CD14-positive monocyte (primary cell): ENCODE data around the gene FNDC3B. TPM values are rescaled to one million over a fixed set of nuclear protein-coding genes. Genes with fewer than 3 reads are reported as not detected.

ENCODE experiments used
- DNase-seq, 3 donors: peaks; one replicate each; pipeline ENCODE4 v3.0.0-alpha.2; 2011 to 2022
- H2AFZ ChIP-seq: 2 replicates; pipeline ENCODE4 v1.6.0; 2012; ENCODE audit warnings: mild to moderate bottlenecking, low read depth, low read length, inconsistent platforms; ENCODE audit not compliant: insufficient read depth, poor library complexity, severe bottlenecking
- H3K27ac ChIP-seq, 2 donors: 1 replicate in 1 of 2; 2 replicates in 1 of 2; pipeline ENCODE4 v1.5.1; 2012 to 2013; ENCODE audit warnings: low read length in 2 of 2, control low read depth in 1 of 2, inconsistent platforms in 1 of 2, low read depth in 1 of 2, mild to moderate bottlenecking in 1 of 2
- H3K27me3 ChIP-seq, 2 donors: one replicate each; pipeline versions ENCODE4 v1.6.0 to v1.6.1; 2011 to 2013; ENCODE audit warnings: low read length in 2 of 2; ENCODE audit not compliant: control insufficient read depth in 2 of 2, insufficient read depth in 2 of 2
- H3K36me3 ChIP-seq, 2 donors: replicated peaks in 1 of 2; 1 replicate in 1 of 2; 2 replicates in 1 of 2; pipeline versions ENCODE4 v1.5.1 to v1.6.1; 2012 to 2013; ENCODE audit warnings: low read length in 2 of 2, control low read depth in 1 of 2, inconsistent platforms in 1 of 2, mild to moderate bottlenecking in 1 of 2; ENCODE audit not compliant: insufficient read depth in 2 of 2, control insufficient read depth in 1 of 2
- H3K4me1 ChIP-seq, 2 donors: 1 replicate in 1 of 2; 2 replicates in 1 of 2; pipeline versions ENCODE4 v1.5.1 to v1.6.1; 2012 to 2013; ENCODE audit warnings: low read length in 2 of 2, control low read depth in 1 of 2, inconsistent platforms in 1 of 2, mild to moderate bottlenecking in 1 of 2, moderate library complexity in 1 of 2; ENCODE audit not compliant: insufficient read depth in 2 of 2, control insufficient read depth in 1 of 2
- H3K4me2 ChIP-seq: replicated peaks from 2 replicates; pipeline ENCODE3; 2012; ENCODE audit warnings: low read length, moderate library complexity, mild to moderate bottlenecking; ENCODE audit not compliant: poor library complexity, severe bottlenecking; ENCODE audit errors: extremely low read depth
- H3K4me3 ChIP-seq, 3 experiments: fragments of 200-600 bp in 1 of 3; sonication (generic) in 1 of 3; replicated peaks in 1 of 3; 1 replicate in 2 of 3; 2 replicates in 1 of 3; pipeline ENCODE4 v1.5.1; 2011 to 2013; ENCODE audit warnings: low read length in 3 of 3, mild to moderate bottlenecking in 3 of 3, control low read depth in 2 of 3, low read depth in 2 of 3, inconsistent platforms in 1 of 3, moderate library complexity in 1 of 3
- H3K79me2 ChIP-seq: 2 replicates; pipeline ENCODE4 v1.6.0; 2012; ENCODE audit warnings: mild to moderate bottlenecking, control low read depth, inconsistent platforms, low read length, moderate library complexity; ENCODE audit not compliant: insufficient read depth
- H3K9ac ChIP-seq: 2 replicates; pipeline ENCODE4 v1.6.0; 2017; ENCODE audit warnings: low read length, mild to moderate bottlenecking; ENCODE audit not compliant: insufficient read depth, poor library complexity, severe bottlenecking
- H3K9me3 ChIP-seq, 2 donors: replicated peaks in 1 of 2; 1 replicate in 1 of 2; 2 replicates in 1 of 2; pipeline versions ENCODE4 v1.5.1 to v1.6.1; 2012 to 2013; ENCODE audit warnings: low read length in 2 of 2, control low read depth in 1 of 2; ENCODE audit not compliant: control insufficient read depth in 1 of 2, insufficient read depth in 1 of 2
- H4K20me1 ChIP-seq: 2 replicates; pipeline ENCODE4 v1.6.0; 2012; ENCODE audit warnings: mild to moderate bottlenecking, low read length, control low read depth, moderate library complexity; ENCODE audit not compliant: insufficient read depth
- H3K27ac Mint-ChIP-seq, 7 donors: one replicate each; pipeline ENCODE4 v1.8.0; 2020; ENCODE audit warnings: mild to moderate bottlenecking in 7 of 7, mixed read lengths in 7 of 7, moderate library complexity in 6 of 7, inconsistent platforms in 2 of 7
- H3K27me3 Mint-ChIP-seq, 3 donors: one replicate each; pipeline ENCODE4 v1.8.0; 2021 to 2022; ENCODE audit warnings: low read depth in 3 of 3, mild to moderate bottlenecking in 3 of 3, mixed read lengths in 3 of 3, moderate library complexity in 3 of 3, inconsistent platforms in 1 of 3
- H3K36me3 Mint-ChIP-seq, 2 donors: one replicate each; pipeline ENCODE4 v1.8.0; 2020; ENCODE audit warnings: mixed read lengths in 2 of 2, inconsistent platforms in 1 of 2, mild to moderate bottlenecking in 1 of 2
- H3K4me1 Mint-ChIP-seq: one replicate; pipeline ENCODE4 v1.8.0; 2020; ENCODE audit warnings: mild to moderate bottlenecking, mixed read lengths
- H3K4me3 Mint-ChIP-seq, 2 donors: one replicate each; pipeline ENCODE4 v1.8.0; 2020; ENCODE audit warnings: mild to moderate bottlenecking in 2 of 2, mixed read lengths in 2 of 2, moderate library complexity in 1 of 2
- H3K9me3 Mint-ChIP-seq, 7 donors: one replicate each; pipeline ENCODE4 v1.8.0; 2020 to 2022; ENCODE audit warnings: mixed read lengths in 7 of 7, mild to moderate bottlenecking in 6 of 7, moderate library complexity in 6 of 7, inconsistent platforms in 2 of 7
- WGBS: methylation state at CpG from one replicate; pipeline ENCODE4 v1.1.5; 2013; ENCODE audit warnings: missing lambda C conversion rate; ENCODE audit not compliant: insufficient coverage; 5-methylcytosine and 5-hydroxymethylcytosine counted together
- intact Hi-C, 2 donors: fragments of 100-400 bp; cut with micrococcal nuclease; formaldehyde crosslinking; loops; one replicate each; pipeline versions ENCODE4 v1.15.0 to v1.15.1; 2023
- polyA plus RNA-seq, 3 donors: library from polyadenylated mRNA; depleted of rRNA in 1 of 3; unstranded in 2 of 3; stranded (reverse) in 1 of 3; fragments of 300-500 nt in 2 of 3; fragments of >200 nt in 1 of 3; fragmentation: Illumina TruSeq in 2 of 3; gene quantifications; 1 replicate in 2 of 3; 2 replicates in 1 of 3; pipeline ENCODE4 v1.2.3, GENCODE V29; 2012 to 2021
- TF ChIP-seq, protein P1 (sequence below): fragments of 200-600 bp; IDR thresholded peaks from one replicate; pipeline ENCODE4 v1.8.0; 2022; ENCODE audit warnings: antibody characterized with exemption, mild to moderate bottlenecking

Gene FNDC3B
- polyA plus RNA-seq, 3 donors, result 19.6 to 36.1 (median 25.7) TPM

DNA sequence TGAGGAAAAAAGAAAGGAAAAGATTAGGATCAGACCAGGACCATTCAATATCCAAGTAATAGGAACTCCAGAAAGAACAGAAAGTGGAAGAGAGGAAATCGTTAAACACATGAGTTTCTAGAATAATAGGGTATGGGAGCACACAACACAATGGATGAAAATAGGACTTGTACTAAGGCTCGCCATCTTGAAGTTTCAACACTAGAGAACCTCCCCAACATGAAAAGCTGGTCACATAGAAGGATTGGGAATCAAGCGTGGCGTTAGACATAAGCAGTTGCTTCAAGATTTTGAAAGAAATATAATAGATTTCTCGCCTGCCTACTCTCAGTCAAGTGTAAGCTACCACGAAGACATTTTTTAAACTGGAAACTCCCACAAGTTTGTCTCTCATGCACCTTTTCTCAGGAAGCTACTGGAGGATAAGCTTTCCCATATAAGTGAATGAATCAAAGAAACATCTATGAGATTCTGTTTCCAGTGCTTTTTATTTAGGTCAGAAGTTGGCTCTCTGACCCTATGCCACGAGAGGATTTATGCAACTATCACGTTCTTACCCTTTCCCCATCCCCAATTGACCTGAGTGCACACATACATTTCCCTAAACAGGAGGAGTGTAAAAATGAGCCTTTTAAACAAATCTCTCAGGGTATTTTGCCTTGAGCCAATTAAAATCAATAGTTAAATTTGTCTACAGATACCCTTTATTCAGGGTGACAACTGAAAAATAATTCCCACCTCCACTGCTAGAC is 363.7 kb downstream of the FNDC3B start:
- intact Hi-C loops, result no loop called here
- no peaks in the 10 kb centered on the region for H3K9me3 ChIP-seq
- H3K4me2 ChIP-seq, result no peak overlapping the region
- H3K4me1 Mint-ChIP-seq, result no peaks in the 10 kb centered on the region
- H4K20me1 ChIP-seq, result no peaks in the 10 kb centered on the region
- H3K36me3 Mint-ChIP-seq, result peaks cover 37 to 43% of the 10 kb centered on the region in 2 donors
- H3K9ac ChIP-seq, result no peak overlapping the region
- H3K27me3 Mint-ChIP-seq, result peaks cover 0 to 4% (median under 1%) of the 10 kb centered on the region in 3 donors
- peaks cover 21 to 40% of the 10 kb centered on the region in 2 donors for H3K36me3 ChIP-seq
- no peak overlapping the region for H3K27ac Mint-ChIP-seq
- H2AFZ ChIP-seq, result no peak overlapping the region
- H3K4me1 ChIP-seq, result no peaks in the 10 kb centered on the region
- no CpG with 5 or more reads among the region's 8 CpGs for WGBS
- TF ChIP-seq, protein P1, sequence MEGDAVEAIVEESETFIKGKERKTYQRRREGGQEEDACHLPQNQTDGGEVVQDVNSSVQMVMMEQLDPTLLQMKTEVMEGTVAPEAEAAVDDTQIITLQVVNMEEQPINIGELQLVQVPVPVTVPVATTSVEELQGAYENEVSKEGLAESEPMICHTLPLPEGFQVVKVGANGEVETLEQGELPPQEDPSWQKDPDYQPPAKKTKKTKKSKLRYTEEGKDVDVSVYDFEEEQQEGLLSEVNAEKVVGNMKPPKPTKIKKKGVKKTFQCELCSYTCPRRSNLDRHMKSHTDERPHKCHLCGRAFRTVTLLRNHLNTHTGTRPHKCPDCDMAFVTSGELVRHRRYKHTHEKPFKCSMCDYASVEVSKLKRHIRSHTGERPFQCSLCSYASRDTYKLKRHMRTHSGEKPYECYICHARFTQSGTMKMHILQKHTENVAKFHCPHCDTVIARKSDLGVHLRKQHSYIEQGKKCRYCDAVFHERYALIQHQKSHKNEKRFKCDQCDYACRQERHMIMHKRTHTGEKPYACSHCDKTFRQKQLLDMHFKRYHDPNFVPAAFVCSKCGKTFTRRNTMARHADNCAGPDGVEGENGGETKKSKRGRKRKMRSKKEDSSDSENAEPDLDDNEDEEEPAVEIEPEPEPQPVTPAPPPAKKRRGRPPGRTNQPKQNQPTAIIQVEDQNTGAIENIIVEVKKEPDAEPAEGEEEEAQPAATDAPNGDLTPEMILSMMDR, result no peak
- H3K79me2 ChIP-seq, result no peaks in the 10 kb centered on the region
- H3K27ac ChIP-seq, result no peak overlapping the region
- no peaks in the 10 kb centered on the region for H3K27me3 ChIP-seq
- no peak overlapping the region for H3K4me3 Mint-ChIP-seq
- H3K9me3 Mint-ChIP-seq, result peaks cover 0 to 3% (median 0%) of the 10 kb centered on the region in 7 donors
- DNase-seq, result no peak
- no peak overlapping the region for H3K4me3 ChIP-seq

DNA sequence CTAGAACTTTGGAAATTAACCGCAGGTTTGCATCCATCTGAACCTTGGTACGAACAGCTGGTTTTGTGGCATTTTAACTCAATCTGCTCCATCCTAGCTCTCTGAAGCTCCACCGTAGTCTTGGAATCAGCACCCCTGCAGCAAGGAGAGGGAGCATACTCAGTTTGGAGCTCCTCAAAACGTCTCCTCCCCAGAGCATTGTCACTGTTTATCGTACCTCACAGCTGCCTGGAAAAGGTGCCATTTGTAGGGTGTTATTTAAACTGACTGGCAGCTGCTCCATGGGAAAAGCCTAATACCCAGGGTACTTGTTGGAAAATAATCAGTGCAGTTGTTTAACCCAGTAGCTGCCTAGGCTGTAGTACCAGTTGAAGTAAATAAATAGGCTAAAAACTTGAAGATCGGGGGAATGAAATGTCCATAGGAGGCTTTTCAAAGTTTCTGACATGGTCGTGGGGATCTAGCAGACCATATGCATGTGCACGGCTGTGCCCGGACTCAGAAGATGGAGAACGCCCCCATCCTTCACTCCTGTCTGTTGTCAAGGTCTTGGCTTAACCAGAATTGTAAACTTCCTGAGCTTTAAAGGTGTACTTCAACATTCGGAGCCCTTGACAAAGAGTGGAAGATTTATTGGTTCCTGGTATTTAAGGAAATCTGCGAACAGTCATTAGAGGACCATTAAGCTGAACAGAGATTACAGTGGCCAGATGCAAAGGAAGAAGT is 365.0 kb downstream of the FNDC3B start:
- Mint-ChIP-seq H3K27ac (no peak overlapping the region), H3K27me3 (peaks cover 0 to 4% (median 2%) of the 10 kb centered on the region in 3 donors)

More for the DNA sequence above, 365.0 kb downstream of the FNDC3B start:
- WGBS, result 100% methylated on average over 4 of the region's 12 CpGs
- no peaks in the 10 kb centered on the region for H3K4me1 Mint-ChIP-seq
- Histone ChIP-seq H3K4me2 (no peak overlapping the region), H3K79me2 (no peaks in the 10 kb centered on the region), H3K9ac (no peak overlapping the region), H3K4me1 (no peaks in the 10 kb centered on the region), H3K4me3 (no peak overlapping the region), H3K27ac (no peak overlapping the region), H3K9me3 (no peaks in the 10 kb centered on the region), H2AFZ (no peak overlapping the region), H3K27me3 (no peaks in the 10 kb centered on the region), H3K36me3 (peaks cover 8 to 27% of the 10 kb centered on the region in 2 donors), H4K20me1 (no peaks in the 10 kb centered on the region)
- TF ChIP-seq, protein P1, result no peak
- H3K9me3 Mint-ChIP-seq, result peaks cover 0 to 3% (median 0%) of the 10 kb centered on the region in 7 donors
- no peak for DNase-seq
- peaks cover 26 to 32% of the 10 kb centered on the region in 2 donors for H3K36me3 Mint-ChIP-seq
- H3K4me3 Mint-ChIP-seq, result no peak overlapping the region
- intact Hi-C loops, result no loop called here
